Fibroblast of lung (primary cell): ENCODE measurements around the gene ADD3. TPM values are rescaled to one million over a fixed set of nuclear protein-coding genes. Genes with fewer than 3 reads are reported as not detected.
A peak's percentile ranks its signal among the peaks of the same experiment; 100 is the strongest.

ENCODE experiments used
- DNase-seq, 2 donors: peaks; one replicate each; pipeline versions ENCODE4 v3.0.0 to v3.0.0-alpha.2; 2010; ENCODE audit warnings: low read depth in 2 of 2
- H2AFZ ChIP-seq: 2 replicates; pipeline ENCODE4 v1.5.1; 2012; ENCODE audit warnings: low read length, control low read depth, inconsistent platforms
- H3K27ac ChIP-seq: 2 replicates; pipeline ENCODE4 v1.5.1; 2011; ENCODE audit warnings: low read length, control low read depth; ENCODE audit not compliant: insufficient read depth
- H3K27me3 ChIP-seq: 2 replicates; pipeline ENCODE4 v1.5.1; 2011; ENCODE audit warnings: mild to moderate bottlenecking, low read length; ENCODE audit not compliant: control insufficient read depth, insufficient read depth
- H3K36me3 ChIP-seq: 2 replicates; pipeline ENCODE4 v1.5.1; 2011; ENCODE audit warnings: low read length; ENCODE audit not compliant: control insufficient read depth, insufficient read depth
- H3K4me1 ChIP-seq: 2 replicates; pipeline ENCODE4 v1.5.1; 2011; ENCODE audit warnings: low read length; ENCODE audit not compliant: control insufficient read depth, insufficient read depth; ENCODE audit errors: extremely low read depth
- H3K4me2 ChIP-seq: 2 replicates; pipeline ENCODE4 v1.5.1; 2011; ENCODE audit warnings: low read length, control low read depth; ENCODE audit not compliant: insufficient read depth; ENCODE audit errors: extremely low read depth
- H3K4me3 ChIP-seq, 4 experiments: fragments of 200-600 bp in 1 of 4; sonication (generic) in 1 of 4; replicated peaks in 1 of 4; 2 replicates each; pipeline ENCODE4 v1.5.1; 2011 to 2016; ENCODE audit warnings: low read length in 4 of 4, low read depth in 3 of 4, mild to moderate bottlenecking in 3 of 4, control low read depth in 2 of 4, inconsistent platforms in 1 of 4, mixed read lengths in 1 of 4; ENCODE audit not compliant: insufficient read depth in 1 of 4; ENCODE audit errors: control extremely low read depth in 1 of 4
- H3K79me2 ChIP-seq: 2 replicates; pipeline ENCODE4 v1.5.1; 2012; ENCODE audit warnings: mild to moderate bottlenecking, low read length, inconsistent platforms; ENCODE audit not compliant: control insufficient read depth, insufficient read depth
- H3K9ac ChIP-seq: 2 replicates; pipeline ENCODE4 v1.5.1; 2011; ENCODE audit warnings: mild to moderate bottlenecking, low read length, control low read depth; ENCODE audit not compliant: insufficient read depth
- H3K9me3 ChIP-seq: 2 replicates; pipeline ENCODE4 v1.5.1; 2012; ENCODE audit warnings: low read depth, low read length; ENCODE audit not compliant: control insufficient read depth, insufficient read depth
- H4K20me1 ChIP-seq: 2 replicates; pipeline ENCODE4 v1.5.1; 2011; ENCODE audit warnings: low read length; ENCODE audit not compliant: control insufficient read depth, insufficient read depth; ENCODE audit errors: extremely low read depth
- EZH2 ChIP-seq: IDR thresholded peaks from 2 replicates; pipeline ENCODE4 v1.5.1; 2012; ENCODE audit warnings: low read length, control low read depth, mild to moderate bottlenecking; ENCODE audit errors: missing control alignments
- polyA plus RNA-seq, 2 donors: library from polyadenylated mRNA; depleted of rRNA in 1 of 2; stranded (reverse) in 1 of 2; unstranded in 1 of 2; fragments of >200 nt; gene quantifications; 2 replicates each; pipeline ENCODE4 v1.2.1, GENCODE V29; 2011 to 2012; ENCODE audit warnings: missing spikeins in 1 of 2
- total RNA-seq: library from RNA; depleted of rRNA; stranded (reverse); fragments of >200 nt; gene quantifications from 2 replicates; pipeline ENCODE4 v1.2.1, GENCODE V29; 2014
- TF ChIP-seq, protein P1 (sequence below), 2 donors: IDR thresholded peaks in 1 of 2; conservative IDR thresholded peaks in 1 of 2; 1 replicate in 1 of 2; 2 replicates in 1 of 2; pipeline ENCODE4 v1.5.1; 2011 to 2012; ENCODE audit warnings: low read length in 2 of 2, control low read depth in 1 of 2, inconsistent platforms in 1 of 2, low read depth in 1 of 2, mild to moderate bottlenecking in 1 of 2

Gene ADD3
- total and polyA plus RNA-seq, 2 donors (not counting 1 experiment from before 2014, with no cell fraction given), result 93.0 to 416 TPM

- H3K4me1 ChIP-seq, result no peaks in the 10 kb centered on the region
- H3K36me3 ChIP-seq, result no peaks in the 10 kb centered on the region
Measured at GRCh38 chr10:110091830-110092229, 84.0 kb downstream of the ADD3 start.

DNA sequence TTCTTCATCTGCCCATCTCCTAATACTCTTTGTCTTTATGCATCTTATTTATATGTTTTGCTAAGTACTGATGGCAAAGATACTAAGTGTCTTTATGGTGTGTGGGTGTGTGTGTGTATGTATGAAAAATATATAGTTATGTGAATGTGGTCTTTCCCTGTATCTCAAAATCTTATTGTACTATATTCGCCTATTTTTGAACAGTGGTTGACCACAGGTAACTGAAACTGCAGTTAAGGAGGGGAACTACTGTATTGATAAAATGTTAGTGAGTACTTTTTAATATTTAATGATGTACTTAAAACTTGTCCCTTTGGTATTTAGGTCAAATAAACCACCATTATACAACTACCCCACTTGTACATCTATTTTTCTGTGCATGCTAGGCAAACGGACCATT, 85.9 kb downstream of the ADD3 start:
- Histone ChIP-seq H3K4me1 (no peaks in the 10 kb centered on the region), H3K36me3 (no peaks in the 10 kb centered on the region), H2AFZ (no peak overlapping the region), H3K4me3 (no peak overlapping the region), H3K27me3 (no peaks in the 10 kb centered on the region), H3K79me2 (peaks cover 10% of the 10 kb centered on the region), H3K27ac (no peak overlapping the region), H3K9me3 (no peaks in the 10 kb centered on the region), H4K20me1 (no peaks in the 10 kb centered on the region), H3K4me2 (no peak overlapping the region), H3K9ac (no peak overlapping the region)
- no peak for DNase-seq
- no peak for TF ChIP-seq EZH2
- TF ChIP-seq, protein P1, sequence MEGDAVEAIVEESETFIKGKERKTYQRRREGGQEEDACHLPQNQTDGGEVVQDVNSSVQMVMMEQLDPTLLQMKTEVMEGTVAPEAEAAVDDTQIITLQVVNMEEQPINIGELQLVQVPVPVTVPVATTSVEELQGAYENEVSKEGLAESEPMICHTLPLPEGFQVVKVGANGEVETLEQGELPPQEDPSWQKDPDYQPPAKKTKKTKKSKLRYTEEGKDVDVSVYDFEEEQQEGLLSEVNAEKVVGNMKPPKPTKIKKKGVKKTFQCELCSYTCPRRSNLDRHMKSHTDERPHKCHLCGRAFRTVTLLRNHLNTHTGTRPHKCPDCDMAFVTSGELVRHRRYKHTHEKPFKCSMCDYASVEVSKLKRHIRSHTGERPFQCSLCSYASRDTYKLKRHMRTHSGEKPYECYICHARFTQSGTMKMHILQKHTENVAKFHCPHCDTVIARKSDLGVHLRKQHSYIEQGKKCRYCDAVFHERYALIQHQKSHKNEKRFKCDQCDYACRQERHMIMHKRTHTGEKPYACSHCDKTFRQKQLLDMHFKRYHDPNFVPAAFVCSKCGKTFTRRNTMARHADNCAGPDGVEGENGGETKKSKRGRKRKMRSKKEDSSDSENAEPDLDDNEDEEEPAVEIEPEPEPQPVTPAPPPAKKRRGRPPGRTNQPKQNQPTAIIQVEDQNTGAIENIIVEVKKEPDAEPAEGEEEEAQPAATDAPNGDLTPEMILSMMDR (conservative IDR thresholded peaks at IDR 0.05 in 1 of 2, IDR thresholded peaks at IDR 0.05 in 1 of 2; ENCODE audit: low read depth in 1 of 2, low read length in 2 of 2), result no peak

More at GRCh38 chr10:110091830-110092229, 84.0 kb downstream of the ADD3 start:
- Histone ChIP-seq H3K9me3 (no peaks in the 10 kb centered on the region), H3K27ac (no peak overlapping the region), H3K27me3 (no peaks in the 10 kb centered on the region), H3K79me2 (peaks cover 9% of the 10 kb centered on the region), H2AFZ (no peak overlapping the region), H3K4me3 (no peak overlapping the region), H3K4me2 (no peak overlapping the region), H3K9ac (no peak overlapping the region), H4K20me1 (no peaks in the 10 kb centered on the region)
- peak in 1 of 2 donors; percentile 43 for DNase-seq
- TF ChIP-seq EZH2, result no peak
- TF ChIP-seq, protein P1 (conservative IDR thresholded peaks at IDR 0.05 in 1 of 2, IDR thresholded peaks at IDR 0.05 in 1 of 2; ENCODE audit: low read depth in 1 of 2, low read length in 2 of 2), result no peak

DNA sequence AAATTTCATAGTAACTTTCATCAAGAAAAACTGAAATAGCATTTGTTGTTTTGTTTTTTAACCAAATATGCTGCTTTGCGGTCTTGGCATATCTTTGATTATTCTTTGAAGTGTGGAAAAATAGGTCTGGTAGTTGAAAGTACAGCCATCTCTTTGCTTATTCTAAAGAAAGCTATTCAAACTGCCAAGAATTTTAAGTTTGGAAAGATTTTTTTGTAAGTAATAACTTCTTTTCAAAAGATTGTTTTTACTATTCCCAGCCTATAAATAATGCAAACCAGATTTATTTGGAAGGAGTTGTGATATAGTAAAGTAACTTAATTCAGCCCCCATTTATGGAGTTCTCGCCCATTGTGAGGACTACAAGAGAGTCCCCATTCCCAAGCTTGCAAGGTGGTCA, 87.0 kb downstream of the ADD3 start:
- Histone ChIP-seq H3K4me3 (no peak overlapping the region), H3K27ac (no peak overlapping the region), H3K27me3 (no peaks in the 10 kb centered on the region), H2AFZ (no peak overlapping the region), H3K36me3 (no peaks in the 10 kb centered on the region), H3K79me2 (peaks cover 10% of the 10 kb centered on the region), H3K9ac (no peak overlapping the region), H3K4me1 (no peaks in the 10 kb centered on the region), H4K20me1 (no peaks in the 10 kb centered on the region), H3K9me3 (no peaks in the 10 kb centered on the region), H3K4me2 (no peak overlapping the region)
- TF ChIP-seq EZH2, result no peak
- TF ChIP-seq, protein P1 (conservative IDR thresholded peaks at IDR 0.05 in 1 of 2, IDR thresholded peaks at IDR 0.05 in 1 of 2; ENCODE audit: low read depth in 1 of 2, low read length in 2 of 2), result no peak
- DNase-seq, result no peak
